Vagina (tissue), 2 donors: ENCODE results near the gene IRF2.

Experiments used
- CTCF ChIP-seq, 3 experiments: fragments of 450-650 bp in 2 of 3; fragments of 200-600 bp in 1 of 3; sonication (generic) in 1 of 3; IDR thresholded peaks; one replicate each; pipeline ENCODE4 v1.5.1; 2017 to 2019; ENCODE audit warnings: antibody characterized with exemption in 3 of 3, mild to moderate bottlenecking in 2 of 3, moderate library complexity in 2 of 3
- POLR2A ChIP-seq, 2 donors: fragments of 450-650 bp; IDR thresholded peaks; one replicate each; pipeline ENCODE4 v1.6.1; 2017; ENCODE audit warnings: antibody characterized with exemption in 2 of 2, mild to moderate bottlenecking in 2 of 2, moderate library complexity in 2 of 2
- POLR2AphosphoS5 ChIP-seq, 2 donors: sonication (generic); formaldehyde crosslinking; IDR thresholded peaks; one replicate each; pipeline ENCODE4 v1.9.0; 2017; ENCODE audit warnings: antibody characterized with exemption in 2 of 2, mild to moderate bottlenecking in 2 of 2, low read depth in 1 of 2; ENCODE audit not compliant: insufficient read depth in 1 of 2

DNA sequence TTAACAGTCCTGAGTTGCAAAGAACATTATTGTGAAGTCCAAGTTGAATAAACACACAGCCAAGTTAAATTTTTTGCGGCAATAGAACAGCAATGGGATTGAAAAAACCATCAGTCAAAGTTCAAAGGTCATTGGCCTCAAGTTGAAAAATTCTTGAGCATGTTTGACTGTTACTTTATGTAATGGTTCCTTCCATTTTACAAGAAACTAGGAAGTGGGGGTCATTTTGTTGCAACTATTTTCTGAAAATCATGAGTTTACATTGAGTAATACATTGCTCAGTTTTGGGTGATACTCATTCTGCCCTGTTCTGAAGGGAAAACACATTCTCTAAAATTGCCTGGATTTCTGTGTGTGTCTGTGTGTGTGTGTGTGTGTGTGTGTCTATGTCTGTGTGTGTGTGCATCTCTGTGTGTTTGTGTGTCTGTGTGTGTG is 5.2 kb upstream of the IRF2 start:
- no peak for TF ChIP-seq CTCF (IDR thresholded peaks at IDR 0.05)
- no peak for TF ChIP-seq POLR2AphosphoS5 (IDR thresholded peaks at IDR 0.05; ENCODE audit: insufficient read depth in 1 of 2, low read depth in 1 of 2)
- TF ChIP-seq POLR2A (IDR thresholded peaks at IDR 0.05) = no peak
